ENCODE data around the gene RSPH10B2.
"Not testable (repeated sequence)": the region's sequence is repeated elsewhere in the genome, so short reads cannot be mapped to it uniquely, and the experiment has no call there.

Gene RSPH10B2

GRCh38 chr7:6753964-6754363, at the start of gene RSPH10B2:
RSPH10B2 (plus strand) TSS chr7:6754103; CDS start chr7:6757678, 3,575 bp downstream.
- POLR2A ChIA-PET; H3K4me1 ChIP-seq (ENCODE audit: control insufficient read depth, insufficient read depth, low read length); H3K36me3 ChIP-seq (ENCODE audit: control insufficient read depth in 2 of 2, insufficient read depth in 1 of 2, low read length in 2 of 2); CTCF ChIA-PET; H3K9me3 ChIP-seq (ENCODE audit: control insufficient read depth, insufficient read depth, low read depth, low read length); H3K4me3 ChIP-seq (ENCODE audit: low read depth, low read length); H3K27ac ChIP-seq (ENCODE audit: extremely low read depth, low read depth, low read length): not testable (repeated sequence)

DNA sequence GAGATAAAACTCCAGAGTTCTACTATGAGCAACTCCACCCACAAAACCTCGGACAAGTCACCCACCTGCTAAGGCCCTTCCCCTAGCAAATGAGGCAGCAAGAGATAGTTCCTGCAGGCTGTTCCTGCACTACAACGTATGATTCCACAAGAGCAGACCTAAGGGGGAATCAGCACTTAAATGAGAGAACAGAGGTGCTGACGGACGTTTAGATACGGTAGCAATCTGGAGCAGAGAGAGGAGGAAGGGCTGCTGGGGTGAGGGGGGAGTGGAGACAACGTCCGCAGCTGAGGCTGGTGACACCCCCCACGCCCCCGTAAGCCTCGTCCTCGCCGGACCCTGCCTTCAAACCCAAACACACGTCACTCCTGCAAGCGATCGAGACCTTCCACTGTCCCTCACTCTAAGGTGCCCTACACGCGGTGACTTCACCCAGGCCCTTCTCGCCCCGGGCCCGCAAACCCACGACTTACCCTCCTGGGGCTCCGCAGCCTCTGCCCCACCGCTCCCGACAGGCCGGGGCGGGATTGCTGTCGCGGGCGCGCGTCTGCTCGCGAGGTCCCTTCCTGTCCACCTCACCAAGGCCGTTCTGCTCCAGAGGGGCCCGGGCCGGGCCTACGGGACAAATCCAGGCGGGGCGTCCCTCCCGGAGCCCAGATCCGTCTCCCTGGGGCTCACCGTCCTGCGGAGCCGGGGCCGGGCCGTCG, 47.8 kb upstream of the RSPH10B2 start:
- Histone ChIP-seq H3K27ac (ENCODE audit: extremely low read depth, low read depth, low read length) (peak overlapping the region; percentile 73), H3K9me3 (ENCODE audit: control insufficient read depth, insufficient read depth, low read depth, low read length) (peaks cover 3% of the 10 kb centered on the region; the same call in 1 of the 2 replicates), H3K36me3 (ENCODE audit: control insufficient read depth in 2 of 2, insufficient read depth in 1 of 2, low read length in 2 of 2) (peaks cover 19 to 38% of the 10 kb centered on the region in 2 experiments), H3K4me3 (ENCODE audit: low read depth, low read length) (peak overlapping the region; percentile 91), H3K4me1 (ENCODE audit: control insufficient read depth, insufficient read depth, low read length) (no peaks in the 10 kb centered on the region; the same call in 1 of the 2 replicates)
- POLR2A ChIA-PET, result no interaction called here
- CTCF ChIA-PET, result no interaction called here
- no peak for TF ChIP-seq ZNF366 (tag by site-specific recombination; conservative IDR thresholded peaks at IDR 0.05)
- no peak for TF ChIP-seq MEIS1 (CRISPR knock-in tag; IDR thresholded peaks at IDR 0.05; ENCODE audit: borderline replicate concordance)
- no peak for TF ChIP-seq ZNF24 (tag by site-specific recombination; IDR thresholded peaks at IDR 0.05)
- TF ChIP-seq, protein P1, sequence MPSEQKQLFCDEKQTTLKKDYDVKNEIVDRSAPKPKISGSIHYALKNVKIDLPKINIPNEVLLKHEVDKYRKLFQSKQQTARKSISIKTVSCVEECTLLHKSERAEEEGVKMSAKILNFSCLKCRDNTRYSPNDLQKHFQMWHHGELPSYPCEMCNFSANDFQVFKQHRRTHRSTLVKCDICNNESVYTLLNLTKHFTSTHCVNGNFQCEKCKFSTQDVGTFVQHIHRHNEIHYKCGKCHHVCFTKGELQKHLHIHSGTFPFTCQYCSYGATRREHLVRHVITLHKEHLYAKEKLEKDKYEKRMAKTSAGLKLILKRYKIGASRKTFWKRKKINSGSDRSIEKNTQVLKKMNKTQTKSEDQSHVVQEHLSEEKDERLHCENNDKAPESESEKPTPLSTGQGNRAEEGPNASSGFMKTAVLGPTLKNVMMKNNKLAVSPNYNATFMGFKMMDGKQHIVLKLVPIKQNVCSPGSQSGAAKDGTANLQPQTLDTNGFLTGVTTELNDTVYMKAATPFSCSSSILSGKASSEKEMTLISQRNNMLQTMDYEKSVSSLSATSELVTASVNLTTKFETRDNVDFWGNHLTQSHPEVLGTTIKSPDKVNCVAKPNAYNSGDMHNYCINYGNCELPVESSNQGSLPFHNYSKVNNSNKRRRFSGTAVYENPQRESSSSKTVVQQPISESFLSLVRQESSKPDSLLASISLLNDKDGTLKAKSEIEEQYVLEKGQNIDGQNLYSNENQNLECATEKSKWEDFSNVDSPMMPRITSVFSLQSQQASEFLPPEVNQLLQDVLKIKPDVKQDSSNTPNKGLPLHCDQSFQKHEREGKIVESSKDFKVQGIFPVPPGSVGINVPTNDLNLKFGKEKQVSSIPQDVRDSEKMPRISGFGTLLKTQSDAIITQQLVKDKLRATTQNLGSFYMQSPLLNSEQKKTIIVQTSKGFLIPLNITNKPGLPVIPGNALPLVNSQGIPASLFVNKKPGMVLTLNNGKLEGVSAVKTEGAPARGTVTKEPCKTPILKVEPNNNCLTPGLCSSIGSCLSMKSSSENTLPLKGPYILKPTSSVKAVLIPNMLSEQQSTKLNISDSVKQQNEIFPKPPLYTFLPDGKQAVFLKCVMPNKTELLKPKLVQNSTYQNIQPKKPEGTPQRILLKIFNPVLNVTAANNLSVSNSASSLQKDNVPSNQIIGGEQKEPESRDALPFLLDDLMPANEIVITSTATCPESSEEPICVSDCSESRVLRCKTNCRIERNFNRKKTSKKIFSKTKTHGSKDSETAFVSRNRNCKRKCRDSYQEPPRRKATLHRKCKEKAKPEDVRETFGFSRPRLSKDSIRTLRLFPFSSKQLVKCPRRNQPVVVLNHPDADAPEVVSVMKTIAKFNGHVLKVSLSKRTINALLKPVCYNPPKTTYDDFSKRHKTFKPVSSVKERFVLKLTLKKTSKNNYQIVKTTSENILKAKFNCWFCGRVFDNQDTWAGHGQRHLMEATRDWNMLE (tag by site-specific recombination; conservative IDR thresholded peaks at IDR 0.05; ENCODE audit: low read depth), result no peak
- TF ChIP-seq ZNF394 (tag by site-specific recombination; IDR thresholded peaks at IDR 0.05; ENCODE audit: borderline replicate concordance), result no peak
- no peak for TF ChIP-seq ZNF561 (tag by site-specific recombination; IDR thresholded peaks at IDR 0.05; ENCODE audit: borderline replicate concordance)
- TF ChIP-seq ZNF623 (tag by site-specific recombination; IDR thresholded peaks at IDR 0.05), result no peak
- TF ChIP-seq ZNF600 (tag by site-specific recombination; IDR thresholded peaks at IDR 0.05), result peak; percentile 38; the same call in 1 of the 2 replicates
- no peak for TF ChIP-seq GLIS1 (tag by site-specific recombination; IDR thresholded peaks at IDR 0.05)
- peak; percentile 67 for TF ChIP-seq ZBTB20 (tag by site-specific recombination; IDR thresholded peaks at IDR 0.05)
- no peak for TF ChIP-seq ZNF658 (tag by site-specific recombination; IDR thresholded peaks at IDR 0.05)
- TF ChIP-seq ZEB2 (tag by site-specific recombination; IDR thresholded peaks at IDR 0.05), result no peak
- TF ChIP-seq BCL11A (tag by site-specific recombination; IDR thresholded peaks at IDR 0.05; ENCODE audit: low read depth), result no peak
- no peak for TF ChIP-seq SCRT1 (tag by site-specific recombination; IDR thresholded peaks at IDR 0.05; ENCODE audit: borderline replicate concordance)
- TF ChIP-seq KLF17 (tag by site-specific recombination; IDR thresholded peaks at IDR 0.05), result no peak
- TF ChIP-seq ZNF501 (tag by site-specific recombination; IDR thresholded peaks at IDR 0.05), result no peak
- TF ChIP-seq, protein P2, sequence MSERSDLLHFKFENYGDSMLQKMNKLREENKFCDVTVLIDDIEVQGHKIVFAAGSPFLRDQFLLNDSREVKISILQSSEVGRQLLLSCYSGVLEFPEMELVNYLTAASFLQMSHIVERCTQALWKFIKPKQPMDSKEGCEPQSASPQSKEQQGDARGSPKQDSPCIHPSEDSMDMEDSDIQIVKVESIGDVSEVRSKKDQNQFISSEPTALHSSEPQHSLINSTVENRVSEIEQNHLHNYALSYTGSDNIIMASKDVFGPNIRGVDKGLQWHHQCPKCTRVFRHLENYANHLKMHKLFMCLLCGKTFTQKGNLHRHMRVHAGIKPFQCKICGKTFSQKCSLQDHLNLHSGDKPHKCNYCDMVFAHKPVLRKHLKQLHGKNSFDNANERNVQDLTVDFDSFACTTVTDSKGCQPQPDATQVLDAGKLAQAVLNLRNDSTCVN (tag by site-specific recombination; optimal IDR thresholded peaks at IDR 0.05), result peak; percentile 87
- no peak for TF ChIP-seq ZIC2 (tag by site-specific recombination; IDR thresholded peaks at IDR 0.05)
- TF ChIP-seq OVOL3 (tag by site-specific recombination; IDR thresholded peaks at IDR 0.05), result no peak
- no peak for TF ChIP-seq ZNF654 (tag by site-specific recombination; IDR thresholded peaks at IDR 0.05; ENCODE audit: low read depth)
- TF ChIP-seq ZNF747 (tag by site-specific recombination; IDR thresholded peaks at IDR 0.05), result no peak
- TF ChIP-seq ZNF416 (tag by site-specific recombination; IDR thresholded peaks at IDR 0.05), result no peak
- no peak for TF ChIP-seq SCRT2 (tag by site-specific recombination; IDR thresholded peaks at IDR 0.05)
- TF ChIP-seq ZNF677 (tag by site-specific recombination; IDR thresholded peaks at IDR 0.05), result no peak
- peak; percentile 48; the same call in 1 of the 2 replicates for TF ChIP-seq ZNF585B (tag by site-specific recombination; IDR thresholded peaks at IDR 0.05)

Data from HEK293 (cell line).